Kidney epithelial cell (primary cell): ENCODE results near the gene RBMS1. TPM values are rescaled to one million over a fixed set of nuclear protein-coding genes. Genes with fewer than 3 reads are reported as not detected.

Experiments
- DNase-seq: peaks from one replicate; pipeline ENCODE4 v3.0.0-alpha.2; 2010; ENCODE audit warnings: low read depth
- H3K27me3 ChIP-seq: 2 replicates; pipeline ENCODE4 v1.6.0; 2011; ENCODE audit warnings: low read length; ENCODE audit not compliant: control insufficient read depth, insufficient read depth
- H3K36me3 ChIP-seq: 2 replicates; pipeline ENCODE4 v1.5.1; 2011; ENCODE audit warnings: low read length; ENCODE audit not compliant: control insufficient read depth, insufficient read depth
- H3K4me3 ChIP-seq: 2 replicates; pipeline ENCODE4 v1.5.1; 2011; ENCODE audit warnings: low read depth, mild to moderate bottlenecking, control low read depth, low read length
- total RNA-seq: library from RNA; depleted of rRNA; stranded (reverse); fragments of >200 nt; gene quantifications from 2 replicates; pipeline ENCODE4 v1.2.3, GENCODE V29; 2015
- TF ChIP-seq, protein P1 (sequence below): IDR thresholded peaks from 2 replicates; pipeline ENCODE4 v1.5.1; 2011; ENCODE audit warnings: mild to moderate bottlenecking, moderate library complexity, low read length, control low read depth, inconsistent platforms; ENCODE audit not compliant: insufficient read depth, poor library complexity, severe bottlenecking

RBMS1 gene
- total RNA-seq, 1 donor from 2014 or later: 52.5 TPM

DNA sequence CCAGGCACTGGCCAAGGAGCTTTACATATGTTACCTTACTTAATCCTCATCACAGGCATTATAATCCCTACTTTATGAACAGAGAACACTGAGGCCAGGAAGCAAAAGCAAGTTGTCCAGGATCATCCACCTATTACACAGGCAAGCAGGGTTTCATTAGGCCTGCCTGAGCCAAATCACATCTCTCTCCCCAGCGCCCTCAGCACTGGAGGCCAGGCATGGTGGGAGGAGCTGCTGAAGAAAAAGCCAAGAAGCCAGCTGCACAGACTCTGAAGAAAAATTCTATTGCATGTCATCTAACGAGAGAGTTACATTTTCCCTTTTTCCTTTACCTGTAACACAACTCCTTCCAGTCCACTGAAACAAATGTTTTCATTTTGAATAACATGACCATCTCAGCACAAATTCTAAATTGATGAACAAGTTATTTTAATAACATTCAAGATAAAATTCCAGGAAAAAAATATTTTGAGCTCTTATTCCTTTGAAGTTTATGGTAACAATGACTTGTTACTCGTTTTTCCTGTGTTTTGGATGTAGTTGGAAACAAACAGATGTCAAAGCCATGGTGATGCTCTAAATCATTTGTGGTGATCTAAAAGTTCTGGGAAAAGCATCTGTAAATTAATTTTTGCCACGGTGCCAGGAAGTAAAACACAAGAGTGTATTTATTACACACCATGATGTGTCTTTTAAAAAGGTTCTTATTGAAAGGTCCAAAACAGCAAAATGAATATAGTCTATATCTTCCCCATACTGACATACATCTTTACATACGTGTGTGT, 154.5 kb downstream of the RBMS1 start:
- TF ChIP-seq, protein P1, sequence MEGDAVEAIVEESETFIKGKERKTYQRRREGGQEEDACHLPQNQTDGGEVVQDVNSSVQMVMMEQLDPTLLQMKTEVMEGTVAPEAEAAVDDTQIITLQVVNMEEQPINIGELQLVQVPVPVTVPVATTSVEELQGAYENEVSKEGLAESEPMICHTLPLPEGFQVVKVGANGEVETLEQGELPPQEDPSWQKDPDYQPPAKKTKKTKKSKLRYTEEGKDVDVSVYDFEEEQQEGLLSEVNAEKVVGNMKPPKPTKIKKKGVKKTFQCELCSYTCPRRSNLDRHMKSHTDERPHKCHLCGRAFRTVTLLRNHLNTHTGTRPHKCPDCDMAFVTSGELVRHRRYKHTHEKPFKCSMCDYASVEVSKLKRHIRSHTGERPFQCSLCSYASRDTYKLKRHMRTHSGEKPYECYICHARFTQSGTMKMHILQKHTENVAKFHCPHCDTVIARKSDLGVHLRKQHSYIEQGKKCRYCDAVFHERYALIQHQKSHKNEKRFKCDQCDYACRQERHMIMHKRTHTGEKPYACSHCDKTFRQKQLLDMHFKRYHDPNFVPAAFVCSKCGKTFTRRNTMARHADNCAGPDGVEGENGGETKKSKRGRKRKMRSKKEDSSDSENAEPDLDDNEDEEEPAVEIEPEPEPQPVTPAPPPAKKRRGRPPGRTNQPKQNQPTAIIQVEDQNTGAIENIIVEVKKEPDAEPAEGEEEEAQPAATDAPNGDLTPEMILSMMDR: no peak
- Histone ChIP-seq H3K36me3 (peaks cover 1% of the 10 kb centered on the region), H3K4me3 (no peak overlapping the region), H3K27me3 (no peaks in the 10 kb centered on the region)
- no peak for DNase-seq

GRCh38 chr2:160337728-160338127, 155.9 kb downstream of the RBMS1 start:
- Histone ChIP-seq H3K36me3 (peaks cover 1% of the 10 kb centered on the region), H3K4me3 (no peak overlapping the region), H3K27me3 (no peaks in the 10 kb centered on the region)
- no peak for DNase-seq
- TF ChIP-seq, protein P1: no peak

DNA sequence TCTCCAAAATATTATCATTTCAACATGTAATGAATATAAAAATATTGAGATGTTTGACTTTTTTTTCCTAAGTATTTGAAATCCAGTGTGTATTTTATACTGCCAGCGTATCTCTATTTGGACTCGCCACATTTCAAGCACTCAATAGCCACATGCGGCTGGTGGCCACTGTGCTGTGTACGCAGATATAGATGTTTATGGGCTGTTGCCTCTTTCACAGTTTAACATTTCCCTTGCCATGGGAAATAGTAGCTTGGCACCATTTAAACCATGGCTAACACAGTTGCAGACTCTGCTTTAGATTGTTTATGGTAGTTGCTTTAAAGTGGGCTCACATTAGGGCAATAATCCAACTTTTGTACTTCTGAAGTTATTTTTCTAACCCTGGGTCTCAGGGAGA, 157.0 kb downstream of the RBMS1 start:
- H3K4me3 ChIP-seq: no peak overlapping the region
- TF ChIP-seq, protein P1: no peak
- peaks cover 1% of the 10 kb centered on the region for H3K36me3 ChIP-seq
- no peak for DNase-seq
- H3K27me3 ChIP-seq: no peaks in the 10 kb centered on the region

DNA sequence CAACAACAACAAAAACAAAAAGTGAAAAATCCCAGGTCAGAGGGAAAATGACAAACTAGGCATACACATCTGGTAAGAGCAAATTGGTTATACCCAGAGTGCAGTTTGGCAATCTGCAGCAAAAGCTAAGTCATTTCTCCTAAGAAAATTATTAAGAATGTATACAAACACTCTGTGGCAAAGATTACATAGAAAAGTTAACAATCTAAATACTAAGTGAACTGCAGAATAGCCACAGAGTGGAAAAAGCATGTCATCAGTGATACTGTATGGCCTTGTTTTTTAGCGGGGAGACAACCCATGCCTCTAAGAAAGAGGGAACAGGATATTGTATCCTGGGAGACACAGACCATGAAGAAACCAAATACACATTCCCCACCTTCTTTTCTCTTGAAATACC, 157.5 kb downstream of the RBMS1 start:
- TF ChIP-seq, protein P1: no peak
- H3K27me3 ChIP-seq: no peaks in the 10 kb centered on the region
- H3K36me3 ChIP-seq: peaks cover 1% of the 10 kb centered on the region
- no peak for DNase-seq
- no peak overlapping the region for H3K4me3 ChIP-seq

DNA sequence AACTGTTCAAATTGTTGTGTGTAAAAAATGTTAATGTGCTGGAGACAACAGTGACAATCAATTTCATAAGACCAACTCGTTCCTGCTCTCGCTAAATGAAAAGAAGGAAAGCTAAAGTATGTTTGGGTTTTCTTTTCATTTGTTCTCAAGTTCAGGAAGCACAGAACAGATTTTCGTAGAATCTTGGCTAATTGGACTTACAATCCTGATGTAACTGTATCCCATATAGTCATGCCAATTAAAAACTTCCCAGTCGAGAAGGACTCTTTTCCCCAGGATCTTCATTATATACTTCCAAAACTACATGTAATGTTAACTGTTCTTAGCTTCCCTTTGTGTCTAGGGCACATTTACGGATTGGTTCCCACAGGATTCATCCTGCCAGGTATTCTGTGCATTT, 158.2 kb downstream of the RBMS1 start:
- H3K4me3 ChIP-seq: no peak overlapping the region
- peaks cover 1% of the 10 kb centered on the region for H3K36me3 ChIP-seq
- TF ChIP-seq, protein P1: no peak
- no peaks in the 10 kb centered on the region for H3K27me3 ChIP-seq
- no peak for DNase-seq
